MM.1S (cell line): ENCODE data around the gene EPHA10.

Experiments used
- DNase-seq: peaks from one replicate; pipeline ENCODE4 v3.0.0-alpha.2; 2015
- H2AFZ ChIP-seq: fragments of 300-600 bp; sonication (generic); 2 replicates; pipeline ENCODE4 v1.6.0; 2016; ENCODE audit warnings: antibody characterized with exemption, low read length
- H3F3A ChIP-seq: fragments of 300-600 bp; sonication (generic); 2 replicates; pipeline ENCODE4 v1.6.1; 2016; ENCODE audit warnings: mild to moderate bottlenecking, antibody characterized with exemption, low read length, moderate library complexity, mixed read lengths; ENCODE audit not compliant: insufficient read depth
- H3K27ac ChIP-seq: fragments of 300-600 bp; sonication (generic); 2 replicates; pipeline ENCODE4 v1.5.1; 2016; ENCODE audit warnings: mild to moderate bottlenecking, low read length
- H3K27me3 ChIP-seq: fragments of 300-600 bp; sonication (generic); replicated peaks from 2 replicates; pipeline ENCODE4 v1.6.0; 2016; ENCODE audit warnings: low read length; ENCODE audit not compliant: insufficient read depth
- H3K36me3 ChIP-seq: fragments of 300-600 bp; sonication (generic); replicated peaks from 2 replicates; pipeline ENCODE4 v1.6.1; 2016; ENCODE audit warnings: mild to moderate bottlenecking, low read length, mixed read lengths; ENCODE audit not compliant: insufficient read depth
- H3K4me1 ChIP-seq: fragments of 300-600 bp; sonication (generic); 2 replicates; pipeline ENCODE4 v1.6.1; 2016; ENCODE audit warnings: low read length, mixed read lengths
- H3K4me2 ChIP-seq: fragments of 300-600 bp; sonication (generic); 2 replicates; pipeline ENCODE4 v1.6.0; 2016; ENCODE audit warnings: low read depth, low read length
- H3K4me3 ChIP-seq: fragments of 300-600 bp; sonication (generic); 2 replicates; pipeline ENCODE4 v1.5.1; 2016; ENCODE audit warnings: low read length, mixed read lengths
- H3K79me2 ChIP-seq: fragments of 300-600 bp; sonication (generic); 2 replicates; pipeline ENCODE4 v1.6.1; 2016; ENCODE audit warnings: mixed run types, low read length, mixed read lengths
- H3K9ac ChIP-seq: fragments of 300-600 bp; sonication (generic); 2 replicates; pipeline ENCODE4 v1.6.1; 2016; ENCODE audit warnings: low read length, mixed read lengths
- H3K9me2 ChIP-seq: fragments of 300-600 bp; sonication (generic); replicated peaks from 2 replicates; pipeline ENCODE4 v1.6.1; 2016; ENCODE audit warnings: mild to moderate bottlenecking, low read length, mixed read lengths; ENCODE audit not compliant: insufficient read depth
- H3K9me3 ChIP-seq: fragments of 300-600 bp; sonication (generic); replicated peaks from 2 replicates; pipeline ENCODE4 v1.6.1; 2016; ENCODE audit warnings: mild to moderate bottlenecking, low read length, mixed read lengths; ENCODE audit not compliant: insufficient read depth
- H4K20me1 ChIP-seq: fragments of 300-600 bp; sonication (generic); 2 replicates; pipeline ENCODE4 v1.6.1; 2016; ENCODE audit warnings: mild to moderate bottlenecking, low read length, moderate library complexity, mixed read lengths; ENCODE audit not compliant: insufficient read depth
- CTCF ChIP-seq: fragments of 300-600 bp; sonication (generic); IDR thresholded peaks from 2 replicates; pipeline ENCODE4 v1.5.1; 2016; ENCODE audit warnings: antibody characterized with exemption, low read length, mixed read lengths
- EZH2 ChIP-seq: fragments of 300-600 bp; sonication (generic); optimal IDR thresholded peaks from 2 replicates; pipeline ENCODE3; 2017; ENCODE audit warnings: low read depth, mild to moderate bottlenecking, antibody characterized with exemption, low read length, mixed read lengths
- EZH2phosphoT487 ChIP-seq: fragments of 300-600 bp; sonication (generic); IDR thresholded peaks from 2 replicates; pipeline ENCODE4 v1.6.1; 2018; ENCODE audit warnings: antibody characterized with exemption, low read length

EPHA10 gene

GRCh38 chr1:37764888-37765441 is at the start of gene EPHA10:
Gene EPHA10, minus strand, starts transcription at chr1:37765120. Its CDS starts 54 bp downstream, at chr1:37765066.
- Histone ChIP-seq H3K9me2 (no peaks in the 10 kb centered on the region), H3K9me3 (no peaks in the 10 kb centered on the region), H3F3A (no peaks in the 10 kb centered on the region), H3K4me2 (peak within 1 kb of the TSS; percentile 67), H3K4me3 (peak within 1 kb of the TSS; percentile 46), H4K20me1 (no peaks in the 10 kb centered on the region), H3K9ac (no peak within 1 kb of the TSS), H3K79me2 (no peaks in the 10 kb centered on the region), H3K36me3 (no peaks in the 10 kb centered on the region), H2AFZ (peak within 1 kb of the TSS; percentile 54), H3K4me1 (peaks cover 7% of the 10 kb centered on the region; the same call in 1 of the 2 replicates), H3K27me3 (peaks cover 57% of the 10 kb centered on the region), H3K27ac (no peak within 1 kb of the TSS)
- DNase-seq, result no peak
- TF ChIP-seq CTCF, result no peak
- TF ChIP-seq EZH2, result no peak
- TF ChIP-seq EZH2phosphoT487, result no peak

GRCh38 chr1:37814252-37814651 is 49.3 kb upstream of the EPHA10 start:
- H3K9ac ChIP-seq, result no peak overlapping the region
- H3K4me1 ChIP-seq, result peaks cover 2% of the 10 kb centered on the region; the same call in 1 of the 2 replicates
- H3K27me3 ChIP-seq, result no peaks in the 10 kb centered on the region
- H3F3A ChIP-seq, result peaks cover 9% of the 10 kb centered on the region
- TF ChIP-seq CTCF, result no peak
- TF ChIP-seq EZH2, result no peak
- no peak for TF ChIP-seq EZH2phosphoT487
- DNase-seq, result no peak
- H3K27ac ChIP-seq, result no peak overlapping the region
- H3K4me3 ChIP-seq, result no peak overlapping the region
- no peaks in the 10 kb centered on the region for H4K20me1 ChIP-seq
- H3K79me2 ChIP-seq, result peaks cover 1% of the 10 kb centered on the region; the same call in 1 of the 2 replicates
- no peak overlapping the region for H3K4me2 ChIP-seq
- no peaks in the 10 kb centered on the region for H3K9me3 ChIP-seq
- H3K36me3 ChIP-seq, result no peaks in the 10 kb centered on the region
- no peak overlapping the region for H2AFZ ChIP-seq
- H3K9me2 ChIP-seq, result no peaks in the 10 kb centered on the region

GRCh38 chr1:37813529-37814145 is 48.7 kb upstream of the EPHA10 start:
- DNase-seq, result no peak
- Histone ChIP-seq H3K4me1 (peaks cover 7% of the 10 kb centered on the region; the same call in 1 of the 2 replicates), H3K79me2 (peaks cover 7% of the 10 kb centered on the region), H3K4me3 (no peak overlapping the region), H4K20me1 (no peaks in the 10 kb centered on the region), H3K9ac (no peak overlapping the region), H3K9me3 (no peaks in the 10 kb centered on the region), H3K9me2 (no peaks in the 10 kb centered on the region), H3K27ac (no peak overlapping the region), H2AFZ (no peak overlapping the region), H3K4me2 (no peak overlapping the region), H3F3A (peaks cover 15% of the 10 kb centered on the region), H3K27me3 (no peaks in the 10 kb centered on the region), H3K36me3 (no peaks in the 10 kb centered on the region)
- TF ChIP-seq CTCF (no peak), EZH2 (no peak), EZH2phosphoT487 (no peak)
